Measurements from ENCODE around the gene FAM118A.
A peak's percentile ranks its signal among the peaks of the same experiment; 100 is the strongest.
"Not testable (repeated sequence)": the region's sequence is repeated elsewhere in the genome, so short reads cannot be mapped to it uniquely, and the experiment has no call there.

Gene FAM118A

DNA sequence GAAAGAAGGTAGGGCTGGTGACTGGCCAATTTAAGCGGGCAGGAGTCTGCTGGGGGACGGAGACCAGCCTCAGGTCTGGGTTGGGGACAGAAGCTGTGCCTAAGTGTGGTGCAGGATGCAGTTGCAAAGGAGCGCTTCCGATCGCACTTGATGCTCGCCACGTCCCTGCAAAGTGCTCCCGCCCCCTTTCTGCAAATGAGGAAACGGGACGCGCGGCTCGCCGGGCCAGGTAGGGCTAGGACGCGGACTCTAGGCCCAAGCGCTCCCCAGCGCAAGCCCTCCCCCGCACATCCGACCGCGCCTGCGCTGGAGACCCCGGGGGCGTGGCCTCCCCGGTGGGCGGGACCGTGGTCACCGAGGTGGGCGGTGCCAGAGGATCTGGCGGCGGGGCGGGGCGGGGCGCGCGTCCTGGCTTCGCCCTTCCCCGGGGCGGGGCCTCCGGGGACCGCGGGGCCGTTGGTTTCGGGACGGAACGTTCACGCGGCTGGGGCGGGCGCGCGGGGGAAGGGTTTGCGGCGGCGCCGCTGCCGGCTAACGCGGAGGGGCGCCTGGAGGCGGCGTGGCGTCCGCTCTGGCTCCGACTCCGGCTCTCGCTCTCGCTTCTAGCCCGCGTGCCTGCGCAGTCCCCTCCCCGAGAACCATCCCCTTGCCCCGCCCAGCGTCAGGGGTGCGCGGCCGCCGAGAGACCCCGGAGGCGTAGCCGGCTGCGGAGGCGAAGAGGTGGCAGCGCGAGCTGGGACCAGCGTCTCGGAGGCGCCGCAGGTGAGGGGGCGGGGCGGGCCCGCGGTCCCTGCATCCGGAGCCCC, at the start of gene FAM118A:
Gene FAM118A (plus strand): TSS at position 513 of the 806 bp plus-strand sequence. CDS start 12,446 bp downstream, outside the sequence.
- peak; percentile 94 for DNase-seq (ENCODE audit: low read depth)

- not testable (repeated sequence) for DNase-seq (ENCODE audit: low read depth)
Measured at GRCh38 chr22:45260395-45260759, 49.4 kb upstream of the FAM118A start.

DNA sequence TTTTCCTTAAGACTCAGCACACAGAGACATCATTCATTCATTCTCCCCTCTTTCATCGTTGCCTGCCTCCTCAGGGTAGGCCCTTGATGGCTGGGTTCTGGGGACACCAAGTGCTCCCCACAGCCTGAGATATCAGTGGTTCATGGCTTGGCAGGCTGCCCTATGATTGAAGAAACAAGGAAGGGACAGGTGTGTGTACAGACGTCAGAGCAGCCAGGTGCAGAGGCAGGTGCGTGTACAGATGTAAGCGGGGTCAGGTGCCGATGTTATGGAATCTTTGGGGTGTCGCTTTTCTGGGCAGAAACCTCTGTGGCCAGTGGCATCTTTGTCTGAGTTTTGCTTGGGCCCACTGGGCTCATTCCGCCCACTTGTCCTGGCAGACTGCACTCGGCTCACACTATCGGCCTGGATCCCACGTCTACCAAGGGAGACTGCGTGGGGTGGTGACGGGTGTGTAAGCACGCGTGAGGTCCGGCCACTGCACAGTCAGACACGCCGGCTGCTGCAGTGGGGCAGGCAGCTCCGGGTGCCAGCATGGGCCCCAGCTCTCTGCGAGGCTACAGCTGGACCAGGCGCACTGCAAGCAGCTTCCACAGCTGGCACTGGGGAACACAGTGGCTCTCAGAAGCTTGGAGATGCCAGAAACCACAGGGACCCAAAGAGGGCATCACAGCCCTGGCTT, 48.2 kb upstream of the FAM118A start:
- DNase-seq (ENCODE audit: low read depth), result no peak

DNA sequence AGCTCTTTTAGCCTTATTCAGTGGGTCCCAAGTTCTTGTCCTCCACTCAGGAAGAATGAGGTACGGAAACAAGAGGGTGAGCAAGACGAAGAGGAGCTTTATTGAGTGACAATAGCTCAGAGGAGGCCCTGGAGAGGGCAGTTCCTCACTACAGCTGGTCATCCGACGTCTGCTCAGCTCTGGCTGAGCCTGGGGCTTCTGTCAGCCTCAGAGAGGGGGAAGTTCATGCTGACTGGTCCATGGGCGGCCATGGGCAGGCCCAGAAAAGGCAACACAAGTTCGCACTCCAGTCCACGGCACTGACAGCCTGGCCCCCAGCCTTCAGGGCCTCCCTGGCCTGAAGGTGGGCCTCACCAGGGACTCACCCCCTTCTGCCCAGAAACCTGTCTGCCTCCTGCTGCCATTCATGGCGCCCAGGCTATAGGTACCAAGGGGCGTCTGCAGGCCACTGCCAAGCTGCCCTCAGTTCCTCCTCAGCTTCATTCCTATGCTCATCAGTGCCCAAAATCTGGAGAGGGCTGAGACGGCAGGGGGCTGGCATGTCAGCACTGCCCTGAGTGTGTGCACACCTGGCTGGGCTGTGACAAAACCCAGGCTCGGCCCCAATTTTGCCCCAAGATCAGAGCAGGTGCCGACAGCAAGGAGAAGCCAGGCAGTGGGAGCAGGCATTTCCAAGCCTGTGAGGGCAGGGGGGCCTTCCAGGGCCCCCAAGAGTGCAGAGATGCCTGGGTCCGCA, 47.4 kb upstream of the FAM118A start:
- DNase-seq (ENCODE audit: low read depth), result no peak

- DNase-seq (ENCODE audit: low read depth), result no peak
Measured at GRCh38 chr22:45262931-45263462, 46.7 kb upstream of the FAM118A start.

DNA sequence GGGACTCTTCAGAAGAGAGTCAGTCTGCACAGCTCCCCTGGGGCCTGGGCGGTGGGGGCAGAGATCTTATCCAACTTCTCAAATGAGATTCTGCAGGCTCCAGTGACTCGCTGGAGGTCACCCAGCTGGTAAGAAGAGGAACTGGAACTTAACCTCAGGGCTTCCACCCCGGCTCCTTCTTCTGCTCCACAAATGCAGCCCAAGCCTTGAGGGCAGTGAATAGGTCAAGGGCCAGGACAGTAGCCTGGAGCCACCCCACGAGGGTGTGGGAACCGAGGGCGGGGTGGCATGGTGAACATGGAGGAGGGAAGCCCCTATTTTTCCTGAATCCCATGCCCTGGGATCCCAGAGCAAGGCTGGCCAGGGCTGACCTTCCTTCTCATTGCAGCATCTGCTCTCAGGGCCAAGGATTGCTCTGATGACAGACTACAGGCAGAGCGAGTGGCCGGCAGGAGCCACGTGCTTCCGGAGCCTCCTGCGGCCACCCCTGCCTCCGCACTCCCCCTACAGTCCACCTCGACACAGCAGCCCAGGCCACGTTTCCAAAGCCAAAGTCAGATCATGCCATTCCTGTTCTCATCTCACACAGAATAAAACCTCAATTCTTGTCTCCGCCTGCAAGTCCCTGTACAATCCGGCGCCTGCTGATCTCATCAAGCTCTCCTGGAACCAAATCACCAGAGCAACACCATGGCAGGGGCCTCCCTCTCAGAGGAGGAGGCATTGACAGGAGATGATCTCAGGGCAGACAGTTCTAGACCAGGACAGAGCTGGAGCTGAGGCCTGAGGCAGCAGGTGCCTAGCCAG, 46.1 kb upstream of the FAM118A start:
- DNase-seq (ENCODE audit: low read depth), result no peak

DNA sequence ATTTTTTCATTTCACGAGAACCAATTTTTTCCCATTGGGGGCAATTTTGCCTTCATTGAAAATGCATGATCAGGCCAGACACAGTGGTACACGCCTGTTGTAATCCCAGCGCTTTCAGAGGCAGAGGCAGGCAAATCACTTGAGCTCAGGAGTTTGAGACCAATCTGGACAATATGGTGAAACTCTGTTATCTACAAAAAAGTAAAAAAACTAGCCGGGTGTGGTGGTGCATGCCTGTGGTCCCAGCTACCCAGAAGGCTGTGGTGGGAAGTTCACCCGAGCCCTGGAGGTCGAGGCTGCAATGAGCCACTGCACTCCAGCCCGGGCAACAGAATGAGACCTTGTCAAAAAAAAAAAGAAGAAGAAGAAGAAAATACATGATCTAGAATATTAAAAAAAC, 44.2 kb upstream of the FAM118A start:
- DNase-seq (ENCODE audit: low read depth), result no peak

- no peak for DNase-seq (ENCODE audit: low read depth)
Measured at GRCh38 chr22:45268167-45268957, 41.4 kb upstream of the FAM118A start.

DNA sequence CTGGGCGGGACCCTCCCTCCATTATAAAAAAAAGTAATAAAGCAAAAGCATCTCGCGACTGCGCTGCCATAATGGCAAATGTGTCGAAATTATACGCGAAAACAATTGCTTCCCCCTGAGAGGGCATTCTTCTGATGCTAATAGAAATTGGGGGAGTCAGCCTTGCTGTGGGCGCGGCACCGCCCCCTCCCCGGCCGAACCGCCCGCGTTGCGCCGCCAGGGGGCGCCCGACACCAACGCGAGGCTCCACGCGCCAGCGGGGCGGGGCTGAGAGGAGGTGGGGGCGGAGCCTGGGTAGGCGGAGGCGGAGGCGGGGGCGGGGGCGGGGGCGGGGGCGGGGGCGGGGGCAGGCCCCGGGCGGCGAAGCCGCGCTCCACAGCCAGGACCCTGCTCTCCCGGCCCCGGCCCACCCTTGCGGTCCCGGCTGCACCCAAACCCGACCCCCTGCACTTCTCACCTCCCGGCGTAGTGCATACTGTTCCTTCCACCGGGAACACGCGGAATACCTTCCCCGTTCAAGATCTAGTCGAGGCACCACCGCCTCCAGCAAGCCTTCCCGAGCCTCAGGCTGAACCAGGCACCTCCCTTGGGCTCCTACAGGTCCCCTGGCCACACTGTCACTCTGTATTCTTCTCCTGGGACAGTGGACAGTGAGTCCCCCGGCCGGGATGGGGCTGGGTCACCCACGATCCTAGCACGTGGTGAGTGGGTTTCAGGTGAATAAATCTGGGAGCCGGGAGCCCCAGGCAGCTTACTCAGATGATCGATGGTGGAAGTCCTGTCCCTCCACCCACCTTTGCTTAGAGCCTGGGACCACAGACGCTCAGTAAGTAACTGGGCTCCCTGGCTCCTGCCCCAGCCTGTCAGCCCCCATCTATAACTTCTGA, 40.5 kb upstream of the FAM118A start:
- peak; percentile 77 for DNase-seq (ENCODE audit: low read depth)

- no peak for DNase-seq (ENCODE audit: low read depth)
Measured at GRCh38 chr22:45270095-45271020, 39.4 kb upstream of the FAM118A start.

GRCh38 chr22:45271667-45272201, 38.0 kb upstream of the FAM118A start:
- no peak for DNase-seq (ENCODE audit: low read depth)

GRCh38 chr22:45272498-45272897, 37.2 kb upstream of the FAM118A start:
- DNase-seq (ENCODE audit: low read depth), result no peak

GRCh38 chr22:45273452-45274075, 36.2 kb upstream of the FAM118A start:
- no peak for DNase-seq (ENCODE audit: low read depth)

GRCh38 chr22:45276507-45277105, 33.1 kb upstream of the FAM118A start:
- no peak for DNase-seq (ENCODE audit: low read depth)

GRCh38 chr22:45277720-45278119, 32.0 kb upstream of the FAM118A start:
- not testable (repeated sequence) for DNase-seq (ENCODE audit: low read depth)

- no peak for DNase-seq (ENCODE audit: low read depth)
Measured at GRCh38 chr22:45278125-45278524, 31.6 kb upstream of the FAM118A start.

- DNase-seq (ENCODE audit: low read depth), result no peak
Measured at GRCh38 chr22:45280587-45280980, 29.1 kb upstream of the FAM118A start.

DNA sequence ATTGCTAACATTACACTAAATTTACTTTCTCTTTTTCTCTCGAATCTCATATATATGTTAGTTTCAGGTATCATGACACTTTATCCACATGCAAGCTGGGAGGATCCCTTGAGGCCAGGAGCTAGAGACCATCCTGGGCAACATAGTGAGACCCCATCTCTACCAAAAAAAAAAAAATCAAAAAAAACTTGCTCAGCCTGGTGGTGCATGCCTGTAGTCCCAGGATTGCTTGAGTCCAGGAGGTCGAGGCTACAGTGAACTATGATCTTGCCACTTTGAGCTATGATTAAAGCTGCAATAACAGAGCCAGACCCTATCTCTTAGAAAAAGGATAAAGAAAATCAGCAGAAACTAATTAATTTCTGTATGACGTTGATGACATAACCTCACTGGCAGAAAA, 28.7 kb upstream of the FAM118A start:
- DNase-seq (ENCODE audit: low read depth), result no peak
